ENCODE results near the gene SPACA5.
"Not testable (repeated sequence)": the region's sequence is repeated elsewhere in the genome, so short reads cannot be mapped to it uniquely, and the experiment has no call there.

SPACA5 gene

GRCh38 chrX:48022100-48022499, 15.3 kb downstream of the SPACA5 start:
- DNase-seq, result no peak

DNA sequence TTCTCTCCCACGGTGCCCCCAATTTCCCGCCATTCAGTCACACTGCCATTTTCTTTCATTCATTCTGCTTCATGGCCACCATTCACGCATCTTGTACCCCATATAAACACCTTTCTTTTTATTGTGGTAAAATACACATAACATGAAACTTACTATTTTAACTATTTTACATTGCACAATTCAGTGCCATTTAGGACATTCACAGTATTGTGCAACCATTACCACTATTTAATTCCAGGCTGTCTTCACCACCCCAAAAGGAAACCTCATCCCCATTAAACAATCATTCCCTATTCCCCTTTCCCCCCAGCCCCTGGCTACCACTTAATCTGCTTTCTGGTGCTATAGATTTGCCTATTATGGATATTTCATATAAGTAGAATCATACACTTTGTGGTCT, 15.9 kb downstream of the SPACA5 start:
- no peak for DNase-seq

GRCh38 chrX:48025561-48025960, 18.8 kb downstream of the SPACA5 start:
- DNase-seq, result peak; percentile 19

DNA sequence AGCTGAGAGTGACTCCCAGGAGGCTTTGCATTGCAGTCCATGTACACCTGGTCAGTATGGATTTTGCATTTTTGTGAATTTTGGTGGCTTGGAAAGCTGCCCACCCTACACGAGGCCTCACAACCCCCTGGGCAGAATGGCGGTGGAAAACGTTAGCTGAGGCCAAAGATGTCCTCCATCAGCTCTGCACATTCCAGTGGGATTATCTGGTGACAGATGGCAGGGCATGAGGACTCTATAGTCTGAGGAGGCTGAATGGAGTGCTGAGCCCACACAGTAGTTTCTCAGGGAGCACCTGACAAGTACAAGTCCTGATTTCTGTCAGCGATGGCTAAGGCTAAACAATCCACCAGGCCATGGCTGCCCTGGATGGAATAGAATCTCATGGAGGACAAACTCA, 20.8 kb downstream of the SPACA5 start:
- DNase-seq, result not testable (repeated sequence)

DNA sequence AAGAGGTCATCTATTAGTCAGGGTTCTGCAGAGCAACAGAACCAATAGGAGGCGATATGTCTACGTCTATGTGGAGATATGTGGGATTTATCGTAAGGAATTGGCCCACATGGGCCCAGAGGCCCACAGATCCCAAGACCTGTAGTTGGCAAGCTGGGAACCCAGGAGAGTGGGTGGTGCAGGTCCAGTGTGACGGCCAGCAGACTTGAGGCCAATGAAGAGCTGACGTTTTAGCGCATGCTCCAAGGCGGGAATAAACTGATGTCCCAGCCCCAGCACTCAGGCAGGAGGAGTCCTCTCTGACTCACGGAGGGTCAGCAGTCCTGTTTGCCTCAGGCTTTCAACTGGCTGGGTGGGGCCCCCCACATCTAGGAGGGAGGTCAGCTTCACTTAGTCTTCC, 21.3 kb downstream of the SPACA5 start:
- no peak for DNase-seq

DNA sequence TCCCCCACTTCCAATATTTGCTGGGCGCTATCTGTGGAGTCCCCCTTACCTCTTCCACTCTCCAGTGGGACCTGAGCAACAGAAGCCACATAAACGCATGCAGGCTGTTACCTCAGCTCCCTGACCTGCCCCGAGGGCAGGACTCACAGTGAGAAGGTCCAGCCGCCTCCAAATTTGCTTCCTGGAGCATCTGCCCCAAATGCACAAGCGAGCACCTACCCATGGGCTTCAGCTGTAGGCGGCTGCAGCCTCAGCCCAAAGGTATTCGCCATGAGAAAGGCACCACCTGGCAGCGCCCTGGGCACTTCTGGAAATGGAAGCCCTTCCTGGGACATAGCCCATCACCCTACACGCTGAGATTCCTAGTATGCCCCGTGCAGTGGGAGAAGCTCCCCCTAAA, 23.4 kb downstream of the SPACA5 start:
- no peak for DNase-seq

- not testable (repeated sequence) for DNase-seq
Measured at GRCh38 chrX:48030641-48031173, 23.9 kb downstream of the SPACA5 start.

- DNase-seq, result no peak
Measured at GRCh38 chrX:48035891-48036290, 29.1 kb downstream of the SPACA5 start.

DNA sequence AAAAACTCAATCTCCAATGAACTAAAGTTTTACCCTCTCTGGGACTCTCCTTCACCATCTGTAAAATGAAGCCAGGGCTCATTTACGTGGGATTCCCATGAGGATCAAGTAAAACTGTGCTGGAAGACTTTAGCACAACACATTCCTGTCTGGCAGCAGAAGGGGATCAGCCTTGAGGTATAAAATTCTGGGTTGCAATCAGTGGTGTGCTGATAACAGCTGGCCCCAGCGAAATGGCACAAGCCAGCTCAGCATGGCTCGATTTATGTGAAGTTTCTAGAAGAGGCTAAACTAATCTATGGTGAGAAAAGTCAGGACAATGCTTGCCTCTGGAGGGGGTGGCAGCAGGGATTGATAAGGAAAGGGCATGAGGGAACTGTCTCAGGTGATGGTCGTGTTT, 36.3 kb downstream of the SPACA5 start:
- no peak for DNase-seq

DNA sequence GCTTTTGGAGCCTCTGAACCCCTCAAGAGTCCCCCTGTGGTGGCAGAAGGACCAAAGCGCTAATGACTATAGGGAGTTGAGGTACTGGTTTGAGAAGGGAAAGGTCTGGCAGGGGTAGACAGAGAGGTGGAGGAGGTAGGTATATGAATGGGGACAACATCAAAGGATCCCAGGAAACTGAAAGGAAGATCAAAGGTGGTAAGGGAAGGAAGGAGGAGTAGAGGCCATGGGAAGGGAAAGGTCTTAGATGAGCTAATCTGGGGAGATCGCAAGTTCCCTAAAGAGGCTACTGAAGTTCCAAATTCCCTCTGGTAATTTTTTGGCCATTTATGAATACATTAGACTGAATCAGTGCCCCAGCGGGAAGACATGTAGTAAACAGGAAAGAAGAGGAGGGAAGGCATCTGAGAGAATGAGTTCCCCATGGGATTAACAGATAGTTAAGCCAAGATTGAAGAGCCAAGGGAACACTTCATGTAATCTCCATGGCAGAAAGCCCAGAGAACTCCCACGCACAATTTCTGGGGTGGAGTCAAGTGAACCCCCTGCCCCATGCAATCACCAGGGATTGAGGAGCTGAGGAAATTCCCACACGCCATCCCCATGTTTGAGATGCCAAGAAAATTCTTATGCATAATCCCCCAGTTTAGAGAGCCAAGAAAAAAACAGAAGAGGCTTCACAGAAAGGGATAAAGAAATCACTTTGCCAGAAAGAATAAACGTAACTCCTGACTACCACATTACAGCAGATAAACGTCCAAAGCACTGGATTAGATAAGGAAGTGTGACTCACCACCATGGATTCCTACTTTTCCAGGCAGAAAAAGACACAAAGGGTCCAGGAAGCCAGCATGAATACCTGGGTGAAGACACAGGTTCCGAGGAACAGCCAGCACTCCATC, 38.9 kb downstream of the SPACA5 start:
- no peak for DNase-seq

GRCh38 chrX:48046846-48047245, 40.1 kb downstream of the SPACA5 start:
- DNase-seq, result no peak

GRCh38 chrX:48058621-48059295, 52.0 kb downstream of the SPACA5 start:
- no peak for DNase-seq

GRCh38 chrX:48059296-48059639, 52.5 kb downstream of the SPACA5 start:
- DNase-seq, result no peak

All from activated T-cell treated with anti-CD3 and anti-CD28 coated beads for 4 hours (primary cell).